Measurements from ENCODE around the gene MARCKSL1. TPM values are rescaled to one million over a fixed set of nuclear protein-coding genes. Genes with fewer than 3 reads are reported as not detected.

MARCKSL1 gene
- total and polyA plus RNA-seq, 2 of the 13 experiments (the other 11 are each of a cell fraction or from before 2014, with no cell fraction given): 81.9 to 155 TPM

DNA sequence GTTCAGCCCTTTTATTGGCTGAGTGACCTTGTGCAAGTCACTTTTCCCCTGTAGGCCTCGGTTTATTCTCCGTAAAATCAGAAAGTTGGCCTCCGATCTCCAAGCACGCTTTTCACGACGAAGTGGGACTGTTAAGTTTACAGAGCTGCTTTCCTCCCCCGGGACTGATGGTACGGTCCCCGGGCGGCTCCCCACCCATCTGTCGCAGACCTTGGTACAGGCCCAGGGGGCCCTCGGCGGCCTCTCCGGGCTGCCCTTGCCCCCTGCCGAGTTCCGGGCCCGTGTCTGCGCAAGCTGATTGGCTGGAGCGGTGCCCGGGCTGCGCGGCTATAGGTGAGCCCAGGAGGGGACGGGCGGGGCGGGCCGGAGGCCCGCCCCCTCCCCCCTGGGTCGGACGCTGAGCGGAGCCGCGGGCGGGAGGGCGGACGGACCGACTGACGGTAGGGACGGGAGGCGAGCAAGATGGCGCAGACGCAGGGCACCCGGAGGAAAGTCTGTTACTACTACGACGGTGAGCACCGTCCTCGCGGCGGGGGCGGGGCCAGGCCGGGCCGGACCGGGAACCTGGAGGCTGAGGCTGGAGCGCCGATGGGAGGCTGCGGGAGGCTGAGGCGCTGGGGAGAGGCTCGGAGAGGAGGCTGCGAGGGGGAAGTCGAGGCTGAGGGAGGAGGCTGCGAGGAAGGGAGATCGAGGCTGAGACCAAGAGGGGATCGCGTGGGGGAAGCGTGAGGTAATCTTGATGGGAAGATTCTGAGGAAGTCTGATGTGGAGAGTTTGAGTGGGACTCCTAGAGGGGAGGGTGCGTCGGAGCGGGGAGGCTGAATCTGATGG is 44.1 kb downstream of the MARCKSL1 start, which contains the start of gene HDAC1 (continued):
- no peak for TF ChIP-seq ZBTB34 (CRISPR knock-in tag; IDR thresholded peaks at IDR 0.05)
- TF ChIP-seq CEBPG (CRISPR knock-in tag; IDR thresholded peaks at IDR 0.05): no peak
- TF ChIP-seq KDM3A (CRISPR knock-in tag; IDR thresholded peaks at IDR 0.05; ENCODE audit: low read depth): no peak
- TF ChIP-seq ZNF343 (CRISPR knock-in tag; IDR thresholded peaks at IDR 0.05): no peak
- no peak for TF ChIP-seq CC2D1A (CRISPR knock-in tag; IDR thresholded peaks at IDR 0.05)
- TF ChIP-seq ZNF567 (CRISPR knock-in tag; IDR thresholded peaks at IDR 0.05; ENCODE audit: borderline replicate concordance): no peak
- TF ChIP-seq REXO4 (CRISPR knock-in tag; IDR thresholded peaks at IDR 0.05; ENCODE audit: borderline replicate concordance): no peak
- TF ChIP-seq NFIC (IDR thresholded peaks at IDR 0.05; ENCODE audit: low read length): no peak
- no peak; the same call in 1 of the 2 replicates for TF ChIP-seq HCFC1 (IDR thresholded peaks at IDR 0.05; ENCODE audit: low read depth, low read length)
- peak; percentile 45; the same call in 1 of the 2 replicates for TF ChIP-seq KLF6 (CRISPR knock-in tag; IDR thresholded peaks at IDR 0.05)
- TF ChIP-seq, protein P1, sequence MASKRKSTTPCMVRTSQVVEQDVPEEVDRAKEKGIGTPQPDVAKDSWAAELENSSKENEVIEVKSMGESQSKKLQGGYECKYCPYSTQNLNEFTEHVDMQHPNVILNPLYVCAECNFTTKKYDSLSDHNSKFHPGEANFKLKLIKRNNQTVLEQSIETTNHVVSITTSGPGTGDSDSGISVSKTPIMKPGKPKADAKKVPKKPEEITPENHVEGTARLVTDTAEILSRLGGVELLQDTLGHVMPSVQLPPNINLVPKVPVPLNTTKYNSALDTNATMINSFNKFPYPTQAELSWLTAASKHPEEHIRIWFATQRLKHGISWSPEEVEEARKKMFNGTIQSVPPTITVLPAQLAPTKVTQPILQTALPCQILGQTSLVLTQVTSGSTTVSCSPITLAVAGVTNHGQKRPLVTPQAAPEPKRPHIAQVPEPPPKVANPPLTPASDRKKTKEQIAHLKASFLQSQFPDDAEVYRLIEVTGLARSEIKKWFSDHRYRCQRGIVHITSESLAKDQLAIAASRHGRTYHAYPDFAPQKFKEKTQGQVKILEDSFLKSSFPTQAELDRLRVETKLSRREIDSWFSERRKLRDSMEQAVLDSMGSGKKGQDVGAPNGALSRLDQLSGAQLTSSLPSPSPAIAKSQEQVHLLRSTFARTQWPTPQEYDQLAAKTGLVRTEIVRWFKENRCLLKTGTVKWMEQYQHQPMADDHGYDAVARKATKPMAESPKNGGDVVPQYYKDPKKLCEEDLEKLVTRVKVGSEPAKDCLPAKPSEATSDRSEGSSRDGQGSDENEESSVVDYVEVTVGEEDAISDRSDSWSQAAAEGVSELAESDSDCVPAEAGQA (IDR thresholded peaks at IDR 0.05; ENCODE audit: low read depth): no peak
- TF ChIP-seq, protein P1 (CRISPR knock-in tag; IDR thresholded peaks at IDR 0.05; ENCODE audit: borderline replicate concordance): 0 out of 2 replicates have a peak, but pooled peaks have one; percentile 40
- peak; percentile 13; the same call in 1 of the 2 replicates for TF ChIP-seq NFATC3 (CRISPR knock-in tag; IDR thresholded peaks at IDR 0.05)
- no peak for TF ChIP-seq POLR2AphosphoS2 (IDR thresholded peaks at IDR 0.05; ENCODE audit: low read depth, low read length)
- no peak for TF ChIP-seq ZEB1 (IDR thresholded peaks at IDR 0.05; ENCODE audit: insufficient replicate concordance, low read depth)
- TF ChIP-seq RBAK (CRISPR knock-in tag; IDR thresholded peaks at IDR 0.05): no peak
- no peak for TF ChIP-seq ZNF503 (CRISPR knock-in tag; IDR thresholded peaks at IDR 0.05)
- TF ChIP-seq YEATS2 (CRISPR knock-in tag; IDR thresholded peaks at IDR 0.05; ENCODE audit: borderline replicate concordance): peak; percentile 35
- TF ChIP-seq SIX1 (CRISPR knock-in tag; IDR thresholded peaks at IDR 0.05; ENCODE audit: borderline replicate concordance): no peak
- no peak for TF ChIP-seq PLSCR1 (CRISPR knock-in tag; IDR thresholded peaks at IDR 0.05; ENCODE audit: borderline replicate concordance)
- TF ChIP-seq SMYD3 (CRISPR knock-in tag; IDR thresholded peaks at IDR 0.05): no peak

Measured in HepG2 (cell line).